HCT116 (cell line): ENCODE data around the gene RAB38.

Experiments
- ATF3 ChIP-seq: IDR thresholded peaks from 2 replicates; pipeline ENCODE4 v1.6.1; 2012
- EGR1 ChIP-seq: IDR thresholded peaks from 2 replicates; pipeline ENCODE4 v1.6.1; 2012; ENCODE audit warnings: low read depth
- POLR2A ChIP-seq: IDR thresholded peaks from 2 replicates; pipeline ENCODE4 v1.7.0; 2011; ENCODE audit warnings: borderline replicate concordance; ENCODE audit not compliant: insufficient read depth, insufficient read length; ENCODE audit errors: extremely low read depth
- RAD21 ChIP-seq: IDR thresholded peaks from 2 replicates; pipeline ENCODE4 v1.6.1; 2012; ENCODE audit warnings: low read depth, mild to moderate bottlenecking
- SP1 ChIP-seq: IDR thresholded peaks from 2 replicates; pipeline ENCODE4 v1.6.1; 2012; ENCODE audit warnings: low read depth
- TF ChIP-seq, protein P1 (sequence below), 3 experiments: fragments of 200-600 bp in 1 of 3; sonication (generic) in 1 of 3; IDR thresholded peaks in 2 of 3; conservative IDR thresholded peaks in 1 of 3; 2 replicates each; pipeline ENCODE4 v1.5.1; 2012 to 2017; ENCODE audit warnings: low read depth in 2 of 3, low read length in 2 of 3, antibody characterized with exemption in 1 of 3, borderline replicate concordance in 1 of 3, control low read depth in 1 of 3, mild to moderate bottlenecking in 1 of 3, mixed read lengths in 1 of 3, mixed run types in 1 of 3, moderate library complexity in 1 of 3; ENCODE audit not compliant: insufficient read depth in 1 of 3

- TF ChIP-seq SP1, result no peak
- no peak for TF ChIP-seq POLR2A
- TF ChIP-seq, protein P1, sequence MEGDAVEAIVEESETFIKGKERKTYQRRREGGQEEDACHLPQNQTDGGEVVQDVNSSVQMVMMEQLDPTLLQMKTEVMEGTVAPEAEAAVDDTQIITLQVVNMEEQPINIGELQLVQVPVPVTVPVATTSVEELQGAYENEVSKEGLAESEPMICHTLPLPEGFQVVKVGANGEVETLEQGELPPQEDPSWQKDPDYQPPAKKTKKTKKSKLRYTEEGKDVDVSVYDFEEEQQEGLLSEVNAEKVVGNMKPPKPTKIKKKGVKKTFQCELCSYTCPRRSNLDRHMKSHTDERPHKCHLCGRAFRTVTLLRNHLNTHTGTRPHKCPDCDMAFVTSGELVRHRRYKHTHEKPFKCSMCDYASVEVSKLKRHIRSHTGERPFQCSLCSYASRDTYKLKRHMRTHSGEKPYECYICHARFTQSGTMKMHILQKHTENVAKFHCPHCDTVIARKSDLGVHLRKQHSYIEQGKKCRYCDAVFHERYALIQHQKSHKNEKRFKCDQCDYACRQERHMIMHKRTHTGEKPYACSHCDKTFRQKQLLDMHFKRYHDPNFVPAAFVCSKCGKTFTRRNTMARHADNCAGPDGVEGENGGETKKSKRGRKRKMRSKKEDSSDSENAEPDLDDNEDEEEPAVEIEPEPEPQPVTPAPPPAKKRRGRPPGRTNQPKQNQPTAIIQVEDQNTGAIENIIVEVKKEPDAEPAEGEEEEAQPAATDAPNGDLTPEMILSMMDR (IDR thresholded peaks at IDR 0.05 in 2 of 3, conservative IDR thresholded peaks at IDR 0.05 in 1 of 3; ENCODE audit: borderline replicate concordance in 1 of 3, insufficient read depth in 1 of 3, low read depth in 2 of 3, low read length in 2 of 3), result peak; percentile 92 to 97 (median 93)
- TF ChIP-seq ATF3, result no peak
- TF ChIP-seq RAD21, result peak; percentile 74
- TF ChIP-seq EGR1, result no peak
Measured at GRCh38 chr11:88103337-88104206, 71.7 kb downstream of the RAB38 start.
